ENCODE results near the gene SLC49A3.
A peak's percentile ranks its signal among the peaks of the same experiment; 100 is the strongest.

- peak; percentile 51 for TF ChIP-seq CTCF (IDR thresholded peaks at IDR 0.05)
- no peak for TF ChIP-seq EZH2phosphoT487 (IDR thresholded peaks at IDR 0.05)
These were observed 25.2 kb downstream of the SLC49A3 start for GRCh38 chr4:663438-664428.
